NOMO-1 (cell line): ENCODE data around the gene HRH1.

Source experiments
- DNase-seq, 2 experiments: peaks; one replicate each; lab custom pipeline; 2025; ENCODE audit not compliant: unreplicated experiment in 2 of 2; lab: John Stamatoyannopoulos, UW

HRH1 gene

GRCh38 chr3:11272906-11273574 is 118.7 kb downstream of the HRH1 start:
- DNase-seq, result peak; percentile 49 to 75

GRCh38 chr3:11273891-11274291 is 119.6 kb downstream of the HRH1 start:
- DNase-seq, result peak; percentile 87 to 97

- DNase-seq, result no peak
These were observed 120.4 kb downstream of the HRH1 start for GRCh38 chr3:11274566-11275142.

GRCh38 chr3:11275926-11276325 is 121.6 kb downstream of the HRH1 start:
- no peak for DNase-seq

- no peak for DNase-seq
These were observed 122.6 kb downstream of the HRH1 start for GRCh38 chr3:11276901-11277300.

- no peak for DNase-seq
These were observed 128.2 kb downstream of the HRH1 start for GRCh38 chr3:11282250-11283138.

- peak in 1 of 2 experiments; percentile 22 for DNase-seq
These were observed 128.8 kb downstream of the HRH1 start for GRCh38 chr3:11283139-11283475.

GRCh38 chr3:11284011-11284410 is 129.7 kb downstream of the HRH1 start:
- no peak for DNase-seq

- DNase-seq, result no peak
These were observed 131.2 kb downstream of the HRH1 start for GRCh38 chr3:11285471-11285870.

- DNase-seq, result no peak
These were observed 133.1 kb downstream of the HRH1 start for GRCh38 chr3:11287404-11287803.

- no peak for DNase-seq
These were observed 133.8 kb downstream of the HRH1 start for GRCh38 chr3:11288021-11288491.

GRCh38 chr3:11288786-11289637 is 134.7 kb downstream of the HRH1 start:
- DNase-seq, result peak; percentile 70 to 95

- no peak for DNase-seq
These were observed 135.6 kb downstream of the HRH1 start for GRCh38 chr3:11289864-11290263.

GRCh38 chr3:11290743-11291680 is 136.7 kb downstream of the HRH1 start:
- DNase-seq, result no peak

GRCh38 chr3:11291808-11292207 is 137.5 kb downstream of the HRH1 start:
- no peak for DNase-seq

- DNase-seq, result no peak
These were observed 142.8 kb downstream of the HRH1 start for GRCh38 chr3:11297126-11297525.

- DNase-seq, result no peak
These were observed 146.7 kb downstream of the HRH1 start for GRCh38 chr3:11300970-11301369.

GRCh38 chr3:11302444-11302843 is 148.2 kb downstream of the HRH1 start:
- no peak for DNase-seq

GRCh38 chr3:11304175-11304574 is 149.9 kb downstream of the HRH1 start:
- no peak for DNase-seq

- no peak for DNase-seq
These were observed 151.2 kb downstream of the HRH1 start for GRCh38 chr3:11305509-11305908.
